Measurements from ENCODE around the gene PLXNB3. TPM values are rescaled to one million over a fixed set of nuclear protein-coding genes. Genes with fewer than 3 reads are reported as not detected.

The PLXNB3 gene
- total RNA-seq, 1 donor from 2014 or later, result 4.3 TPM

- Mint-ChIP-seq H3K4me3 (no peak overlapping the region), H3K27me3 (ENCODE audit: low read depth) (no peaks in the 10 kb centered on the region), H3K9me3 (no peaks in the 10 kb centered on the region), H3K36me3 (no peaks in the 10 kb centered on the region), H3K4me1 (peaks cover 10% of the 10 kb centered on the region), H3K27ac (no peak overlapping the region)
- TF ChIP-seq CTCF (IDR thresholded peaks at IDR 0.05; ENCODE audit: unreplicated experiment), result no peak
- DNase-seq (ENCODE audit: low spot score in 2 of 2, unreplicated experiment in 2 of 2), result no peak
These were observed 1.3 kb upstream of the PLXNB3 start for GRCh38 chrX:153762626-153763173.

- H3K9me3 Mint-ChIP-seq, result no peaks in the 10 kb centered on the region
- H3K27ac Mint-ChIP-seq, result no peak overlapping the region
- DNase-seq (ENCODE audit: low spot score in 2 of 2, unreplicated experiment in 2 of 2), result no peak
- H3K27me3 Mint-ChIP-seq (ENCODE audit: low read depth), result no peaks in the 10 kb centered on the region
- H3K4me3 Mint-ChIP-seq, result no peak overlapping the region
- no peak for TF ChIP-seq CTCF (IDR thresholded peaks at IDR 0.05; ENCODE audit: unreplicated experiment)
- peaks cover 10% of the 10 kb centered on the region for H3K4me1 Mint-ChIP-seq
- H3K36me3 Mint-ChIP-seq, result no peaks in the 10 kb centered on the region
These were observed 634 bp upstream of the PLXNB3 start for GRCh38 chrX:153763298-153763932.

GRCh38 chrX:153764786-153765137, 713 bp downstream of the PLXNB3 start:
- Mint-ChIP-seq H3K27ac (no peak overlapping the region), H3K9me3 (no peaks in the 10 kb centered on the region), H3K36me3 (no peaks in the 10 kb centered on the region), H3K27me3 (ENCODE audit: low read depth) (no peaks in the 10 kb centered on the region), H3K4me3 (no peak overlapping the region), H3K4me1 (peaks cover 10% of the 10 kb centered on the region)
- no peak for DNase-seq (ENCODE audit: low spot score in 2 of 2, unreplicated experiment in 2 of 2)
- no peak for TF ChIP-seq CTCF (IDR thresholded peaks at IDR 0.05; ENCODE audit: unreplicated experiment)

GRCh38 chrX:153765138-153766079, 1.4 kb downstream of the PLXNB3 start:
- DNase-seq (ENCODE audit: low spot score in 2 of 2, unreplicated experiment in 2 of 2), result no peak
- peak overlapping the region; percentile 74 for H3K27ac Mint-ChIP-seq
- H3K4me3 Mint-ChIP-seq, result no peak overlapping the region
- peaks cover 10% of the 10 kb centered on the region for H3K4me1 Mint-ChIP-seq
- H3K36me3 Mint-ChIP-seq, result no peaks in the 10 kb centered on the region
- no peaks in the 10 kb centered on the region for H3K27me3 Mint-ChIP-seq (ENCODE audit: low read depth)
- H3K9me3 Mint-ChIP-seq, result no peaks in the 10 kb centered on the region
- no peak for TF ChIP-seq CTCF (IDR thresholded peaks at IDR 0.05; ENCODE audit: unreplicated experiment)

GRCh38 chrX:153766098-153766817, 2.2 kb downstream of the PLXNB3 start:
- Mint-ChIP-seq H3K4me3 (peak overlapping the region; percentile 46), H3K27ac (peak overlapping the region; percentile 74), H3K27me3 (ENCODE audit: low read depth) (no peaks in the 10 kb centered on the region), H3K9me3 (no peaks in the 10 kb centered on the region), H3K36me3 (no peaks in the 10 kb centered on the region), H3K4me1 (peaks cover 10% of the 10 kb centered on the region)
- TF ChIP-seq CTCF (IDR thresholded peaks at IDR 0.05; ENCODE audit: unreplicated experiment), result no peak
- DNase-seq (ENCODE audit: low spot score in 2 of 2, unreplicated experiment in 2 of 2), result peak in 1 of 2 experiments; percentile 27
